Stimulated activated CD8-positive, alpha-beta memory T cell treated with anti-CD3 and anti-CD28 coated beads, Interleukin-2, amount 100 ng/mL, for 1 hour (primary cell): ENCODE results near the gene ZNF207.
"Not testable (repeated sequence)": the region's sequence is repeated elsewhere in the genome, so short reads cannot be mapped to it uniquely, and the experiment has no call there.

Experiments
- DNase-seq, 2 donors: peaks; one replicate each; pipeline ENCODE4 v3.0.0-alpha.2; 2020; ENCODE audit warnings: low read depth in 2 of 2

ZNF207 gene

GRCh38 chr17:32386844-32387243 is 36.9 kb downstream of the ZNF207 start:
- DNase-seq: no peak

DNA sequence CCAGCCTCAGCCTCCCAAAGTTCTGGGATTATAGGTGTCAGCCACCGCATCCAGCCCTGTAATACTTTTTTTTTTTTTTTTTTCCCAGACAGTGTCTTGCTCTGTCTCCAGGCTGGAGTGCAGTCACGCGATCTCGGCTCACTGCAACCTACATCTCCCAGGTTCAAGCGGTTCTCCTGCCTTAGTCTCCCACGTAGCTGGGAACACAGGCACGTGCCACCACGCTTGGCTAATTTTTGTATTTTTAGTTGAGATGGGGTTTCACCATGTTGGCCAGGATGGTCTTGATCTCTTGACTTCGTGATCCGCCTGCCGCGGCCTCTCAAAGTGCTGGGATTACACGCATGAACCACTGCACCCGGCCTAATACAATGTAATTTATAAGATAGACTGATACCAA is 38.2 kb downstream of the ZNF207 start:
- not testable (repeated sequence) for DNase-seq

GRCh38 chr17:32388613-32389459 is 38.9 kb downstream of the ZNF207 start:
- no peak for DNase-seq

GRCh38 chr17:32393904-32394303 is 43.9 kb downstream of the ZNF207 start:
- DNase-seq: no peak

DNA sequence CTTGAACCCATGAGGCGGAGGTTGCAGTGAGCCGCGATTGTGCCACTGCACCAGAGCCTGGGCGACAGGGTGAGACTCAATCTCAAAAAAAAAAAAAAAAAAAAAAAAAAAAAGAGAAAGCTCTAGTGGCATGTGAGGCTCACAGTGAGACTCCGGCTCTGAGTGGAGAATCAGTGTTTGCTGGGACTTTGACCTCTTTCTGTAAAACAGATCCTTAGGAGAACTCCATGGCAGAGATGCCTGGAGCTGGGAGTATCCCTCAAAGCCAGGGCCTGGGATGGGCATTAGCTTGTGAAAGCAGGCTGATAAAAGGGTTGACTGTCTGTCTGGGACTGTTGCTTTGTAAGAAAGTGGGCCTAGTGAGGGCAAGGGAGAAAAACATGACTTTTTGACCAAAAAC is 46.4 kb downstream of the ZNF207 start:
- no peak for DNase-seq

GRCh38 chr17:32398946-32399345 is 49.0 kb downstream of the ZNF207 start:
- DNase-seq: no peak

GRCh38 chr17:32410085-32410484 is 60.1 kb downstream of the ZNF207 start:
- not testable (repeated sequence) for DNase-seq

GRCh38 chr17:32426894-32427293 is 76.9 kb downstream of the ZNF207 start:
- DNase-seq: no peak

DNA sequence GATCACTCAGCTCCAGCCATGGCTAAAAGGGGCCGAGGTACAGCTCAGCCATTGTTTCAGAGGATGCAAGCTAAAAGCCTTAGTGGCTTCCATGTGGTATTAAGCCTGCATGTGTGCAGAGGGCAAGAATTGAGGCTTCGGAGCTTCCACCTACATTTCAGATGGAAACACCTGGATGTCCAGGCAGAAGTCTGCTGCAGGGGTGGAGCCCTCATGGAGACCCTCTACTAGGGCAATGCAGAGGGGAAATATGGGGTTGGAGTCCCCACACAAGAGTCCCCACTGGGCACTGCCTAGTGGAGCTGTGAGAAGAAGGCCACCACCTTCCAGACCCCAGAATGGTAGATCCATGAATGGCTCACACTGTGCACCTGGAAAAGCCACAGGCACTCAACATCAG is 79.6 kb downstream of the ZNF207 start:
- DNase-seq: no peak
